Natural killer cell (primary cell): ENCODE data around the gene RCAN2. TPM values are rescaled to one million over a fixed set of nuclear protein-coding genes. Genes with fewer than 3 reads are reported as not detected.

Experiments
- ATAC-seq, 3 donors: fragments of 150-1000 bp in 2 of 3; fragments of 200-7000 bp in 1 of 3; cut with Tn5 transposase; 1 replicate in 1 of 3; 2 replicates in 2 of 3; pipeline ENCODE4 v1.10.0; 2021; ENCODE audit warnings: mild to moderate bottlenecking in 2 of 3, moderate library complexity in 2 of 3
- DNase-seq, 2 donors: peaks; one replicate each; pipeline versions ENCODE4 v3.0.0 to v3.0.0-alpha.2; 2013 to 2021; ENCODE audit warnings: mixed read lengths in 1 of 2
- H3K27ac ChIP-seq: one replicate; pipeline ENCODE4 v1.5.1; 2013; ENCODE audit warnings: mild to moderate bottlenecking, low read length
- H3K27me3 ChIP-seq: one replicate; pipeline ENCODE4 v1.6.1; 2013; ENCODE audit warnings: low read length; ENCODE audit not compliant: control insufficient read depth, insufficient read depth
- H3K36me3 ChIP-seq: one replicate; pipeline ENCODE4 v1.6.1; 2013; ENCODE audit warnings: low read length; ENCODE audit not compliant: control insufficient read depth, insufficient read depth
- H3K4me1 ChIP-seq: one replicate; pipeline ENCODE4 v1.6.1; 2013; ENCODE audit warnings: low read length; ENCODE audit not compliant: control insufficient read depth, insufficient read depth
- H3K4me3 ChIP-seq: one replicate; pipeline ENCODE4 v1.5.1; 2013; ENCODE audit warnings: low read length
- H3K9me3 ChIP-seq: one replicate; pipeline ENCODE4 v1.6.1; 2013; ENCODE audit warnings: low read length; ENCODE audit not compliant: control insufficient read depth, insufficient read depth
- H3K27ac Mint-ChIP-seq, 2 donors: one replicate each; pipeline ENCODE4 v1.8.0; 2022; ENCODE audit warnings: mild to moderate bottlenecking in 2 of 2, mixed read lengths in 2 of 2, moderate library complexity in 1 of 2
- H3K27me3 Mint-ChIP-seq, 2 donors: one replicate each; pipeline ENCODE4 v1.8.0; 2022; ENCODE audit warnings: low read depth in 2 of 2, mixed read lengths in 2 of 2
- H3K36me3 Mint-ChIP-seq: one replicate; pipeline ENCODE4 v1.8.0; 2022; ENCODE audit warnings: mixed read lengths
- H3K4me1 Mint-ChIP-seq, 2 donors: one replicate each; pipeline ENCODE4 v1.8.0; 2022; ENCODE audit warnings: mixed read lengths in 2 of 2
- H3K4me3 Mint-ChIP-seq: one replicate; pipeline ENCODE4 v1.8.0; 2022; ENCODE audit warnings: mild to moderate bottlenecking, moderate library complexity, mixed read lengths
- H3K9me3 Mint-ChIP-seq, 2 donors: one replicate each; pipeline ENCODE4 v1.8.0; 2022; ENCODE audit warnings: mixed read lengths in 2 of 2
- CTCF ChIP-seq: fragments of 200-600 bp; IDR thresholded peaks from one replicate; pipeline ENCODE4 v1.8.0; 2022; ENCODE audit warnings: antibody characterized with exemption
- WGBS: methylation state at CpG from one replicate; pipeline ENCODE4 v1.1.7; 2013; ENCODE audit warnings: missing lambda C conversion rate; ENCODE audit not compliant: insufficient coverage; 5-methylcytosine and 5-hydroxymethylcytosine counted together
- intact Hi-C: fragments of 100-400 bp; cut with micrococcal nuclease; formaldehyde crosslinking; loops from one replicate; pipeline ENCODE4 v1.14.2; 2022
- total RNA-seq, 4 donors: library from RNA; stranded (reverse); fragments of 120-200 nt in 1 of 4; gene quantifications; one replicate each; pipeline versions ENCODE4 v1.2.3 to v1.2.4, GENCODE V29; 2013 to 2022

Gene RCAN2
- total RNA-seq, 3 donors from 2014 or later (not counting 1 experiment from before 2014, with no cell fraction given), result 0.43 TPM; not detected in 2

- peaks cover 3% of the 10 kb centered on the region for H3K9me3 ChIP-seq
- H3K36me3 Mint-ChIP-seq, result peaks cover 26% of the 10 kb centered on the region
- peaks cover 18 to 52% of the 10 kb centered on the region in 2 donors for H3K27me3 Mint-ChIP-seq
- WGBS, result 85% methylated on average over 3 of the region's 3 CpGs
- no peaks in the 10 kb centered on the region for H3K4me1 Mint-ChIP-seq
- intact Hi-C loops, result no loop called here
- ATAC-seq, result no peak
- no peak for DNase-seq
- no peak overlapping the region for H3K4me3 Mint-ChIP-seq
- peaks cover 6 to 8% of the 10 kb centered on the region in 2 donors for H3K9me3 Mint-ChIP-seq
- H3K27ac Mint-ChIP-seq, result no peak overlapping the region
- no peak for TF ChIP-seq CTCF
- H3K27me3 ChIP-seq, result peaks cover 6% of the 10 kb centered on the region
- no peak overlapping the region for H3K4me3 ChIP-seq
- H3K27ac ChIP-seq, result no peak overlapping the region
- H3K4me1 ChIP-seq, result no peaks in the 10 kb centered on the region
- no peaks in the 10 kb centered on the region for H3K36me3 ChIP-seq
These were observed 46.3 kb downstream of the RCAN2 start for GRCh38 chr6:46444772-46445454.

GRCh38 chr6:46443623-46444022 lies 47.6 kb downstream of the RCAN2 start:
- H3K27ac Mint-ChIP-seq, result no peak overlapping the region
- H3K4me3 Mint-ChIP-seq, result no peak overlapping the region
- no peak overlapping the region for H3K27ac ChIP-seq
- no peak for TF ChIP-seq CTCF
- no peaks in the 10 kb centered on the region for H3K4me1 Mint-ChIP-seq
- peaks cover 3% of the 10 kb centered on the region for H3K9me3 ChIP-seq
- intact Hi-C loops, result no loop called here
- H3K27me3 Mint-ChIP-seq, result peaks cover 19 to 41% of the 10 kb centered on the region in 2 donors
- peaks cover 21% of the 10 kb centered on the region for H3K36me3 Mint-ChIP-seq
- H3K27me3 ChIP-seq, result peaks cover 6% of the 10 kb centered on the region
- DNase-seq (no peak), ATAC-seq (no peak)
- H3K36me3 ChIP-seq, result no peaks in the 10 kb centered on the region
- WGBS, result 92% methylated on average over 3 of the region's 3 CpGs
- H3K9me3 Mint-ChIP-seq, result peaks cover 2 to 8% of the 10 kb centered on the region in 2 donors
- H3K4me3 ChIP-seq, result no peak overlapping the region
- no peaks in the 10 kb centered on the region for H3K4me1 ChIP-seq

GRCh38 chr6:46440641-46441040 lies 50.6 kb downstream of the RCAN2 start:
- DNase-seq (no peak), ATAC-seq (no peak)
- Mint-ChIP-seq H3K9me3 (peaks cover 0 to 4% of the 10 kb centered on the region in 2 donors), H3K27me3 (peaks cover 10 to 16% of the 10 kb centered on the region in 2 donors), H3K36me3 (peaks cover 7% of the 10 kb centered on the region), H3K27ac (no peak overlapping the region), H3K4me3 (no peak overlapping the region), H3K4me1 (no peaks in the 10 kb centered on the region)
- no peak for TF ChIP-seq CTCF
- H3K27me3 ChIP-seq, result peaks cover 6% of the 10 kb centered on the region
- no CpG with 5 or more reads among the region's 1 CpG for WGBS
- no peak overlapping the region for H3K27ac ChIP-seq
- no peaks in the 10 kb centered on the region for H3K4me1 ChIP-seq
- no peaks in the 10 kb centered on the region for H3K36me3 ChIP-seq
- no peak overlapping the region for H3K4me3 ChIP-seq
- H3K9me3 ChIP-seq, result peaks cover 3% of the 10 kb centered on the region
- intact Hi-C loops, result no loop called here

- Histone ChIP-seq H3K36me3 (no peaks in the 10 kb centered on the region), H3K4me3 (no peak overlapping the region), H3K27me3 (peaks cover 6% of the 10 kb centered on the region), H3K9me3 (peaks cover 3% of the 10 kb centered on the region), H3K27ac (no peak overlapping the region), H3K4me1 (no peaks in the 10 kb centered on the region)
- no CpG with 5 or more reads among the region's 2 CpGs for WGBS
- Mint-ChIP-seq H3K36me3 (peaks cover 2% of the 10 kb centered on the region), H3K4me3 (no peak overlapping the region), H3K27ac (no peak overlapping the region), H3K27me3 (peaks cover 6 to 11% of the 10 kb centered on the region in 2 donors), H3K9me3 (no peaks in the 10 kb centered on the region), H3K4me1 (no peaks in the 10 kb centered on the region)
- intact Hi-C loops, result no loop called here
- no peak for ATAC-seq
- DNase-seq, result no peak
- TF ChIP-seq CTCF, result no peak
These were observed 51.1 kb downstream of the RCAN2 start for GRCh38 chr6:46440141-46440540.
